GM04503 (cell line): ENCODE data around the gene CAPN14.

Experiments
- DNase-seq: peaks from one replicate; pipeline ENCODE4 v3.0.0-alpha.2; 2012; ENCODE audit warnings: low read depth

Gene CAPN14

GRCh38 chr2:31227110-31227509 lies 9.8 kb upstream of the CAPN14 start:
- no peak for DNase-seq

- DNase-seq, result no peak
Measured at GRCh38 chr2:31226266-31226665, 9.0 kb upstream of the CAPN14 start.

GRCh38 chr2:31223749-31224148 lies 6.4 kb upstream of the CAPN14 start:
- no peak for DNase-seq

- DNase-seq, result no peak
Measured at GRCh38 chr2:31223026-31223425, 5.7 kb upstream of the CAPN14 start.

GRCh38 chr2:31222071-31222470 lies 4.8 kb upstream of the CAPN14 start:
- DNase-seq, result no peak

- DNase-seq, result no peak
Measured at GRCh38 chr2:31221544-31221943, 4.2 kb upstream of the CAPN14 start.

- no peak for DNase-seq
Measured at GRCh38 chr2:31219131-31219969, 2.0 kb upstream of the CAPN14 start.

- DNase-seq, result no peak
Measured at GRCh38 chr2:31216734-31217133, 581 bp downstream of the CAPN14 start.

GRCh38 chr2:31214444-31214915 lies 2.8 kb downstream of the CAPN14 start:
- DNase-seq, result no peak

GRCh38 chr2:31213601-31214443 lies 3.5 kb downstream of the CAPN14 start:
- no peak for DNase-seq

GRCh38 chr2:31212659-31213600 lies 4.4 kb downstream of the CAPN14 start:
- DNase-seq, result no peak

- no peak for DNase-seq
Measured at GRCh38 chr2:31208240-31208639, 9.1 kb downstream of the CAPN14 start.

- no peak for DNase-seq
Measured at GRCh38 chr2:31207790-31208189, 9.5 kb downstream of the CAPN14 start.

- no peak for DNase-seq
Measured at GRCh38 chr2:31205613-31206012, 11.7 kb downstream of the CAPN14 start.

- no peak for DNase-seq
Measured at GRCh38 chr2:31205186-31205585, 12.1 kb downstream of the CAPN14 start.

GRCh38 chr2:31204783-31205182 lies 12.5 kb downstream of the CAPN14 start:
- DNase-seq, result no peak

GRCh38 chr2:31203916-31204315 lies 13.4 kb downstream of the CAPN14 start:
- DNase-seq, result no peak

- no peak for DNase-seq
Measured at GRCh38 chr2:31202833-31203232, 14.5 kb downstream of the CAPN14 start.

- no peak for DNase-seq
Measured at GRCh38 chr2:31202041-31202440, 15.3 kb downstream of the CAPN14 start.

- no peak for DNase-seq
Measured at GRCh38 chr2:31200972-31201371, 16.3 kb downstream of the CAPN14 start.

GRCh38 chr2:31199206-31199605 lies 18.1 kb downstream of the CAPN14 start:
- DNase-seq, result no peak

GRCh38 chr2:31197669-31198068 lies 19.6 kb downstream of the CAPN14 start:
- DNase-seq, result no peak
